ENCODE data around the gene FLYWCH1. TPM values are rescaled to one million over a fixed set of nuclear protein-coding genes. Genes with fewer than 3 reads are reported as not detected.
A peak's percentile ranks its signal among the peaks of the same experiment; 100 is the strongest.

FLYWCH1 gene, protein sequence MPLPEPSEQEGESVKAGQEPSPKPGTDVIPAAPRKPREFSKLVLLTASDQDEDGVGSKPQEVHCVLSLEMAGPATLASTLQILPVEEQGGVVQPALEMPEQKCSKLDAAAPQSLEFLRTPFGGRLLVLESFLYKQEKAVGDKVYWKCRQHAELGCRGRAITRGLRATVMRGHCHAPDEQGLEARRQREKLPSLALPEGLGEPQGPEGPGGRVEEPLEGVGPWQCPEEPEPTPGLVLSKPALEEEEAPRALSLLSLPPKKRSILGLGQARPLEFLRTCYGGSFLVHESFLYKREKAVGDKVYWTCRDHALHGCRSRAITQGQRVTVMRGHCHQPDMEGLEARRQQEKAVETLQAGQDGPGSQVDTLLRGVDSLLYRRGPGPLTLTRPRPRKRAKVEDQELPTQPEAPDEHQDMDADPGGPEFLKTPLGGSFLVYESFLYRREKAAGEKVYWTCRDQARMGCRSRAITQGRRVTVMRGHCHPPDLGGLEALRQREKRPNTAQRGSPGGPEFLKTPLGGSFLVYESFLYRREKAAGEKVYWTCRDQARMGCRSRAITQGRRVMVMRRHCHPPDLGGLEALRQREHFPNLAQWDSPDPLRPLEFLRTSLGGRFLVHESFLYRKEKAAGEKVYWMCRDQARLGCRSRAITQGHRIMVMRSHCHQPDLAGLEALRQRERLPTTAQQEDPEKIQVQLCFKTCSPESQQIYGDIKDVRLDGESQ
- 5.1 and 16.1 TPM in 2 replicates for total RNA-seq (ENCODE audit: low replicate concordance)

DNA sequence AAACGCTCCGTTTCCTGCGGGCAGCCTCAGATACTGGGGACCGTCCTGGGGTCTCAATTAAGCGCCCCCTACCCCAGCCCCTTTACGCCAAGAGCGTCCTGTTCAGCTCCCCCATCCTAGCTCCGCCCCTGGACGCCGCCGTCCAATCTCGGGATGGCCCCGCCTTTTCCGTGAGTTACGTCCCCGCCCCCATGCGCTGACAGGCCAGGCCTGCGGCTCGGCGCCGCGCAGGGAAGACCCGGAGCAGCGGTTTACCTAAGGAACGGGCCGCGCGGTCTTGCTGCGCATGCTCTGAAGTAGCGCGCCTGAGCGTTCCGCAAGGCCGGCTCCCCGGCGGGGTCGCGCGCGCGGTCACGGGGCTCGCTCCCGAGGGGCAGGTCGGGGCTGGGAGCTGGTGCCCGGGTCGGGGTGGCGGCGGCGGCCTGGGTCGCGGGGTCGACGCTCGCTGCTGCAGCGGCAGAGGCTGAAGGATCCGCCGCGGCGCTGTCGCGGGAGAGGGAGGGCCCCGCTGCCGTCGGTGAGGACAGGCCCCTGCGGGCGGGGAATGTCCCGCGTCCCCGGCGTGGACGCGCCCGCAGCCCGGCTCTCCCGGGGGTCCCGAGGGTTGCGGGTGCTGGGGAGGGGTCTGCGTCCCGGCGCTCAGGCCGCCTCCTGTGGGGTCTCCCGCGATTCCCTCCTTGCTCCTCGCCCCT lies at the start of gene FLYWCH1:
Gene FLYWCH1, plus strand, starts transcription at position 294 of the 692 bp plus-strand sequence. CDS start 17,755 bp downstream, outside the sequence.
- DNase-seq (ENCODE audit: low spot score) = peak; percentile 100
- TF ChIP-seq EZH2 (IDR thresholded peaks at IDR 0.05) = peak; percentile 13
- TF ChIP-seq EZH2phosphoT487 (IDR thresholded peaks at IDR 0.05) = no peak
- TF ChIP-seq, protein P1, sequence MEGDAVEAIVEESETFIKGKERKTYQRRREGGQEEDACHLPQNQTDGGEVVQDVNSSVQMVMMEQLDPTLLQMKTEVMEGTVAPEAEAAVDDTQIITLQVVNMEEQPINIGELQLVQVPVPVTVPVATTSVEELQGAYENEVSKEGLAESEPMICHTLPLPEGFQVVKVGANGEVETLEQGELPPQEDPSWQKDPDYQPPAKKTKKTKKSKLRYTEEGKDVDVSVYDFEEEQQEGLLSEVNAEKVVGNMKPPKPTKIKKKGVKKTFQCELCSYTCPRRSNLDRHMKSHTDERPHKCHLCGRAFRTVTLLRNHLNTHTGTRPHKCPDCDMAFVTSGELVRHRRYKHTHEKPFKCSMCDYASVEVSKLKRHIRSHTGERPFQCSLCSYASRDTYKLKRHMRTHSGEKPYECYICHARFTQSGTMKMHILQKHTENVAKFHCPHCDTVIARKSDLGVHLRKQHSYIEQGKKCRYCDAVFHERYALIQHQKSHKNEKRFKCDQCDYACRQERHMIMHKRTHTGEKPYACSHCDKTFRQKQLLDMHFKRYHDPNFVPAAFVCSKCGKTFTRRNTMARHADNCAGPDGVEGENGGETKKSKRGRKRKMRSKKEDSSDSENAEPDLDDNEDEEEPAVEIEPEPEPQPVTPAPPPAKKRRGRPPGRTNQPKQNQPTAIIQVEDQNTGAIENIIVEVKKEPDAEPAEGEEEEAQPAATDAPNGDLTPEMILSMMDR (IDR thresholded peaks at IDR 0.05) = peak; percentile 19
- H3K36me3 ChIP-seq = no peaks in the 10 kb centered on the region
- no peak within 1 kb of the TSS for H3K9ac ChIP-seq
- no peak within 1 kb of the TSS for H3K27ac ChIP-seq
- H3K9me3 ChIP-seq (ENCODE audit: low read depth) = no peaks in the 10 kb centered on the region
- H3K4me1 ChIP-seq = peaks cover 5% of the 10 kb centered on the region
- H3K27me3 ChIP-seq = peaks cover 31% of the 10 kb centered on the region
- Mint-ChIP-seq H3K27me3 (ENCODE audit: insufficient read depth, low read depth) (peaks cover 4% of the 10 kb centered on the region), H3K27ac (peak within 1 kb of the TSS; percentile 51), H3K36me3 (peaks cover 2% of the 10 kb centered on the region), H3K4me1 (peaks cover 13% of the 10 kb centered on the region), H3K4me3 (peak within 1 kb of the TSS; percentile 94), H3K9me3 (no peaks in the 10 kb centered on the region)
- H4K20me1 ChIP-seq (ENCODE audit: low read depth) = no peaks in the 10 kb centered on the region
- peak within 1 kb of the TSS; percentile 98 for H2AFZ ChIP-seq (replicated peaks)
- peaks cover 18% of the 10 kb centered on the region for H3F3A ChIP-seq (ENCODE audit: low read depth)
- peak within 1 kb of the TSS; percentile 96 for H3K4me2 ChIP-seq
- no peaks in the 10 kb centered on the region for H3K79me2 ChIP-seq (ENCODE audit: low read depth)
- peak within 1 kb of the TSS; percentile 81 for H3K4me3 ChIP-seq

DNA sequence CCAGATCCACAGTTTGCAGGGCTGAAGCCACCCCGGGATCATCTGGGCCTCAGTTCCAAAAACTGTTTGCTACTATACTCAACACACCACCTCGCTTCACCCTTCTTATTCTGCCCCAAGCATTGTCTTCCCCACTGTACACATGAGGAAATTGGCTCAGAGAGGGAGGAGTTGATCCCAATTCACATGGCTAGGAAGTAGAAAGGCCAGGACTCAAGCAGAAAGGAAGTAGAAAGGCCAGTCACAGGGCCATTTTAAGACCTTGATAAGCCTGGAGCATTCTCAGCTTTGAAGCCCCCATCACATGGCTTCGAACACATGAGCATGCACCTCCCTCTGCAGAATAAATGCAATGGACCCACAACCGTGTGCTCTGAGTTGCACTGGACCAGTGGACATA lies 46.1 kb upstream of the FLYWCH1 start:
- Histone ChIP-seq H3K4me2 (no peak overlapping the region), H3F3A (ENCODE audit: low read depth) (no peaks in the 10 kb centered on the region), H4K20me1 (ENCODE audit: low read depth) (no peaks in the 10 kb centered on the region), H2AFZ (replicated peaks) (no peak overlapping the region), H3K9me3 (ENCODE audit: low read depth) (no peaks in the 10 kb centered on the region), H3K9ac (no peak overlapping the region), H3K79me2 (ENCODE audit: low read depth) (no peaks in the 10 kb centered on the region), H3K4me1 (no peaks in the 10 kb centered on the region), H3K4me3 (no peak overlapping the region), H3K36me3 (no peaks in the 10 kb centered on the region), H3K27me3 (peaks cover 70% of the 10 kb centered on the region), H3K27ac (no peak overlapping the region)
- Mint-ChIP-seq H3K36me3 (no peaks in the 10 kb centered on the region), H3K27me3 (ENCODE audit: insufficient read depth, low read depth) (peaks cover 9% of the 10 kb centered on the region), H3K9me3 (no peaks in the 10 kb centered on the region), H3K4me3 (no peak overlapping the region), H3K27ac (no peak overlapping the region), H3K4me1 (peaks cover 2% of the 10 kb centered on the region)
- TF ChIP-seq EZH2phosphoT487 (IDR thresholded peaks at IDR 0.05) = no peak
- TF ChIP-seq EZH2 (IDR thresholded peaks at IDR 0.05) = no peak
- TF ChIP-seq, protein P1 (IDR thresholded peaks at IDR 0.05) = no peak
- no peak for DNase-seq (ENCODE audit: low spot score)

DNA sequence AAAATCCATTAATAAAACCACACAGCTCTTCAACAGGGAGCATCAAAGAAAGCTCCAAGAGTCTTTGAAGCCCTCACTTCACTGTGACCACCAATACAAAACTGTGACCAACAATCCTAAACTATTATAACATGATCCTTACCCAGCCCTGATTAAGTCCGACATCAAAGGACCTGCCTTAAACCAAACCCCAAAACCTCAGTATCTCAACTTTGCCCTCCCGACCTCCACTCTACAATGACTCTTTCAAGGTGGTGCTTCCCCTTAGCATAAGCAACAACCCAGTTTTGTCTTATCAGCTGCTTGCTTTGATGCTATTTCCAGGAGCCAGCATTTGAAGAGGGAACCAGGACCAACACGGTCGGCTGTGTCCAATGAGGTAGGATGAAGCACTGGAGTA lies 45.3 kb upstream of the FLYWCH1 start:
- Histone ChIP-seq H3F3A (ENCODE audit: low read depth) (no peaks in the 10 kb centered on the region), H3K4me2 (no peak overlapping the region), H3K9me3 (ENCODE audit: low read depth) (no peaks in the 10 kb centered on the region), H3K4me3 (no peak overlapping the region), H3K9ac (no peak overlapping the region), H4K20me1 (ENCODE audit: low read depth) (no peaks in the 10 kb centered on the region), H3K36me3 (no peaks in the 10 kb centered on the region), H3K27me3 (peaks cover 73% of the 10 kb centered on the region), H2AFZ (replicated peaks) (no peak overlapping the region), H3K4me1 (no peaks in the 10 kb centered on the region), H3K27ac (no peak overlapping the region), H3K79me2 (ENCODE audit: low read depth) (no peaks in the 10 kb centered on the region)
- peaks cover 7% of the 10 kb centered on the region for H3K27me3 Mint-ChIP-seq (ENCODE audit: insufficient read depth, low read depth)
- H3K4me3 Mint-ChIP-seq = peak overlapping the region; percentile 3
- H3K36me3 Mint-ChIP-seq = no peaks in the 10 kb centered on the region
- no peaks in the 10 kb centered on the region for H3K9me3 Mint-ChIP-seq
- H3K27ac Mint-ChIP-seq = no peak overlapping the region
- DNase-seq (ENCODE audit: low spot score) = no peak
- H3K4me1 Mint-ChIP-seq = peaks cover 2% of the 10 kb centered on the region
- TF ChIP-seq, protein P1 (IDR thresholded peaks at IDR 0.05) = no peak
- TF ChIP-seq EZH2 (IDR thresholded peaks at IDR 0.05) (no peak), EZH2phosphoT487 (IDR thresholded peaks at IDR 0.05) (no peak)
